Neural crest cell (in vitro differentiated cells): ENCODE measurements around the gene ORC4. TPM values are rescaled to one million over a fixed set of nuclear protein-coding genes. Genes with fewer than 3 reads are reported as not detected.
A peak's percentile ranks its signal among the peaks of the same experiment; 100 is the strongest.

Experiments
- DNase-seq: peaks from one replicate; pipeline ENCODE4 v3.0.0; 2021; ENCODE audit warnings: low read depth, mixed read lengths, low spot score
- H3K27ac Mint-ChIP-seq: one replicate; pipeline ENCODE4 v1.8.0; 2021; ENCODE audit warnings: mild to moderate bottlenecking, mixed read lengths; ENCODE audit not compliant: unreplicated experiment
- H3K27me3 Mint-ChIP-seq: 2 replicates; pipeline ENCODE4 v1.8.0; 2021; ENCODE audit warnings: low read depth, mild to moderate bottlenecking, mixed read lengths
- H3K36me3 Mint-ChIP-seq: 2 replicates; pipeline ENCODE4 v1.8.0; 2021; ENCODE audit warnings: low read depth, mild to moderate bottlenecking, mixed read lengths
- H3K4me1 Mint-ChIP-seq: 2 replicates; pipeline ENCODE4 v1.8.0; 2021; ENCODE audit warnings: mixed read lengths
- H3K4me3 Mint-ChIP-seq: one replicate; pipeline ENCODE4 v1.8.0; 2021; ENCODE audit warnings: mild to moderate bottlenecking, mixed read lengths
- H3K9me3 Mint-ChIP-seq: 2 replicates; pipeline ENCODE4 v1.8.0; 2021; ENCODE audit warnings: mixed read lengths
- total RNA-seq: library from RNA; stranded (reverse); gene quantifications from 2 replicates; pipeline ENCODE4 v1.2.1, GENCODE V29; 2021
- TF ChIP-seq, protein P1 (sequence below): fragments of 200-600 bp; sonication (generic); conservative IDR thresholded peaks from 2 replicates; pipeline ENCODE4 v1.5.0; 2021; ENCODE audit warnings: antibody characterized with exemption, mild to moderate bottlenecking

The ORC4 gene
- total RNA-seq, 1 donor from 2014 or later: 65.1 TPM

DNA sequence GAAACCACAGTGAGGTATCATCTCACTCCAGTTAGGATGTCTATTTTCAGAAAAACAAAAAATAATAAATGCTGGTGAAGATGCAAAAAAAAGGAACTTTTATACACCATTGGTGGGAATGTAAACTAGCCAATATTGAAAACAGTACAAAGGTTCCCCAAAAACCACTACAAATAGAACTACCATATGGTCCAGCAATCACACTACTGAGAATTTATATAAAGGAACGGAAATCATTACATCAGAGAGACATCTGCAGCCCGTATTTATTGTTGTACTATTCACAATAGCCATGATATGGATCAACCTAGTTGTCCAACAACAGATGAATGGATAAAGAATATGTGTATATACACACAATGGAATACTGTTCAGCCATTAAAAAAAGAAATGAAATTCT is 52.0 kb downstream of the ORC4 start:
- H3K27ac Mint-ChIP-seq: no peak overlapping the region
- H3K4me1 Mint-ChIP-seq: no peaks in the 10 kb centered on the region
- peaks cover 39% of the 10 kb centered on the region for H3K9me3 Mint-ChIP-seq
- no peak overlapping the region for H3K4me3 Mint-ChIP-seq
- peaks cover 55% of the 10 kb centered on the region for H3K36me3 Mint-ChIP-seq
- DNase-seq: no peak
- TF ChIP-seq, protein P1, sequence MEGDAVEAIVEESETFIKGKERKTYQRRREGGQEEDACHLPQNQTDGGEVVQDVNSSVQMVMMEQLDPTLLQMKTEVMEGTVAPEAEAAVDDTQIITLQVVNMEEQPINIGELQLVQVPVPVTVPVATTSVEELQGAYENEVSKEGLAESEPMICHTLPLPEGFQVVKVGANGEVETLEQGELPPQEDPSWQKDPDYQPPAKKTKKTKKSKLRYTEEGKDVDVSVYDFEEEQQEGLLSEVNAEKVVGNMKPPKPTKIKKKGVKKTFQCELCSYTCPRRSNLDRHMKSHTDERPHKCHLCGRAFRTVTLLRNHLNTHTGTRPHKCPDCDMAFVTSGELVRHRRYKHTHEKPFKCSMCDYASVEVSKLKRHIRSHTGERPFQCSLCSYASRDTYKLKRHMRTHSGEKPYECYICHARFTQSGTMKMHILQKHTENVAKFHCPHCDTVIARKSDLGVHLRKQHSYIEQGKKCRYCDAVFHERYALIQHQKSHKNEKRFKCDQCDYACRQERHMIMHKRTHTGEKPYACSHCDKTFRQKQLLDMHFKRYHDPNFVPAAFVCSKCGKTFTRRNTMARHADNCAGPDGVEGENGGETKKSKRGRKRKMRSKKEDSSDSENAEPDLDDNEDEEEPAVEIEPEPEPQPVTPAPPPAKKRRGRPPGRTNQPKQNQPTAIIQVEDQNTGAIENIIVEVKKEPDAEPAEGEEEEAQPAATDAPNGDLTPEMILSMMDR: no peak
- no peaks in the 10 kb centered on the region for H3K27me3 Mint-ChIP-seq

DNA sequence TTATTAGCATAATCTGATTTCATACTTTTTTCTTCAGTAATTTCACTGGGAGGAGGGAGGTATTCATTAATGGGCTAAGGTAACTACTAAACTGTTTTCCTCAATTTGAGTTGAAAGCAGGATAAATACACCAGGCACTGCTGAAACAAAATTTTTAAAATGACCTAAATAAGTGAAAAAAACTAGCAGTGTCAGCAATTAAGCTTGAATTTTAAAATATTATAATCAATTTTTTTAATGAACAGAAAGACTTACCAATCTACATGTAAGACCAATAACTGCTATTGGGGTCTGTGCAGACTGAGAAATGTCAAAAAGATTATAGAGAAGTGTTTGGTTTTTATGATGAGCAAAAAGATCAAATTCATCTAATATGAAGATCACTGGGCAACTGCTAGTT is 68.4 kb downstream of the ORC4 start:
- Mint-ChIP-seq H3K36me3 (peaks cover 15% of the 10 kb centered on the region), H3K27ac (no peak overlapping the region), H3K9me3 (no peaks in the 10 kb centered on the region), H3K4me3 (no peak overlapping the region), H3K27me3 (no peaks in the 10 kb centered on the region), H3K4me1 (no peaks in the 10 kb centered on the region)
- no peak for DNase-seq
- TF ChIP-seq, protein P1: no peak

DNA sequence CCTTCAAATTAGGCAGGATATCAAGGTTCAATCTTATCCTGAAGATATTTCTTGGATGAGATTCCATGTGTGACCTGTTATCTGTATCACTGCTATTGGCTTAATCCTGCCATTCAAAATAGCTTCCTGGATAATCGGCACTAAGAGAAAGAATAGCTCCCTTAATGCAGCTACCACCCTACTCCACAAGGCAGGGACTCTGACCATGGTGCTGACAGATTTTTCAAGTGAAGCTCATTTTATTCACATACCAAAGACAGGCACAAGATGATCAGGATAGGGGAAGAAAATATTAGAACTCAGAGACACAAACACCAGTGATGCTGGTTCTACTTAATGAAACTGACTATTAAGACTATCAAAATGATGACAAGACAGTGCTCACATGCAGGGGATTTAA is 74.9 kb downstream of the ORC4 start:
- no peaks in the 10 kb centered on the region for H3K9me3 Mint-ChIP-seq
- no peak for DNase-seq
- no peak overlapping the region for H3K27ac Mint-ChIP-seq
- peaks cover 6% of the 10 kb centered on the region for H3K36me3 Mint-ChIP-seq
- H3K27me3 Mint-ChIP-seq: no peaks in the 10 kb centered on the region
- H3K4me3 Mint-ChIP-seq: no peak overlapping the region
- H3K4me1 Mint-ChIP-seq: no peaks in the 10 kb centered on the region
- TF ChIP-seq, protein P1: no peak

GRCh38 chr2:147939313-147939712 is 81.2 kb downstream of the ORC4 start:
- DNase-seq: no peak
- Mint-ChIP-seq H3K9me3 (no peaks in the 10 kb centered on the region), H3K4me1 (no peaks in the 10 kb centered on the region), H3K27ac (no peak overlapping the region), H3K4me3 (no peak overlapping the region), H3K27me3 (no peaks in the 10 kb centered on the region), H3K36me3 (no peaks in the 10 kb centered on the region)
- TF ChIP-seq, protein P1: no peak

DNA sequence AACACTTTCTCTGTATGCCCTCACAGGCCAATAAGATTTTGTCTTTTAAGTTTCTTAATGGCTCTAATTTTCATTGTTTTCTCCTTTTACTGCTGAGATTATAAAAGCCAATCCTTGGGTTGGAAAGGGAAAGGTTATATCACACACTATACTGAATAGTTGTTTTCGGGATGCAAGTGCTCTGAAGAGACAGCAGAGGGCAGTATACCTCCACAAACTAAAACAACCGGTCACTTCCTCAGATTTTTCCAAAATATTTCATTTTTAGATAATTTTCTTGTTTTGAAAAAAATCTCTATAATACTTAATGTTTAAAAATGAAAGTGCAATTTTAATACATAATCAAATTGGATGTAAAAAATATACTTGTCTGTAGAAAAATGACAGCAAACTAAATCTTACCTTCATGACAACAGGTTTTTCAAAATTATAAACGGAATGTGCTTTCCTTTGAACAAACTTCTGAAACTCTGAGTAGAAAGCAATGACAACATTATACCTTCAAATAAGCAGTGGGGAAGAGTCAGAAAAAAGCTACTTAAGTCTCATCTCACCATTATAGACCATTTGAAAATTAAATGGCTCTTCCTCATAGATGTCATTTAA is 82.7 kb downstream of the ORC4 start:
- Mint-ChIP-seq H3K4me3 (no peak overlapping the region), H3K9me3 (no peaks in the 10 kb centered on the region), H3K4me1 (no peaks in the 10 kb centered on the region), H3K27ac (no peak overlapping the region), H3K36me3 (peaks cover 4% of the 10 kb centered on the region), H3K27me3 (no peaks in the 10 kb centered on the region)
- DNase-seq: no peak
- TF ChIP-seq, protein P1: peak; percentile 96
